ENCODE results near the gene GMEB1.

Gene GMEB1

DNA sequence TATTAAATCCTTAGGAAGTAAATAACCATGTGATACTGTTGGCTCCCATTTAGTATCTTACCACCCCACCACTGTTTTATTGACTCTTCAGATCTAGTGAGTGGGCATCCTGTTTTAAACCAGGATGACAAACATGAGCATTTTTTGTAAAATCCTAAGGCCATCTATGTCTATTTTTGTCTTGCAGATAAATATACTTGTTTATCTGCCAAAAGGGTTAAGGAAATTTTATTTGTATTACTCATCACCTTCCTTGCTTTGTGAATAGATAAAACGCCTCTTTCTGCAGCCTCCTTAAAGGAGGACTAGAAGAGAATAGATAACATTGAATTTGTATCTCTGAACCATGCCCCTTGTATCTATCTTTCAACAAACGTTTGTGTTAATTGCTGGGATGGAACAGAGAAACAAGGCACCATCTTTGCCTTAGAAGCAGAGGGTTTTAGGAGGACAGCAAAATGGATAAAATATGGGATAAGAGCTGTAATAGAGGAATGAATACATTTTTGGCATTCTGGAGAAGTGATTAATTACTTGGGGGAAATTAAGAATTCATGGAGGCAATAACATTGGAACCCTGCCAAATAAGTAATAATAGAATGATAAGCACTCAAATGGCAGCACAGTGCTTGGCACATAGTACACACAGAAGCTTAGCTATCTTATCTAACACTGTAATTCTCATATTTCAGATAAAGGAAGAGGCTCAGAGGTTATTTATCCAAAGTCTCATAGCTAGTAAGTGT is 82.9 kb downstream of the GMEB1 start:
- DNase-seq = no peak

DNA sequence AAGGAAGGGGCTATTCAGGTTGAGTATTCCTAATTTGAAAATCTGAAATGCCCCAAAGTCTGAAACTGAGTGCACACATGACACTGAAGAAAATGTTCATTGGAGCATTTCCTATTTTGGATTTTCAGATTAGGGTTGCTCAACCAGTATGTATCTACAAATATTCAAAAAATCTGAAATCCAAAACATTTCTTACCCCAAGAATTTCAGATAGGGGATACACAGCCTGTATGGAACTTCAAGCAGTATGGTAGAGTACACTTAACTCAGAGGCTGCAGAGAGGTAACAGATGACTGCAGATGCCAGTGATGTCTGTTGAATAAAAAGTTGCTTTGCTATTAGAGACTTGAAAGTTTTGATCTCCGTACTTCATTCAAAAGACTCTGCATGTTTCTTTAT is 87.1 kb downstream of the GMEB1 start:
- DNase-seq = no peak

DNA sequence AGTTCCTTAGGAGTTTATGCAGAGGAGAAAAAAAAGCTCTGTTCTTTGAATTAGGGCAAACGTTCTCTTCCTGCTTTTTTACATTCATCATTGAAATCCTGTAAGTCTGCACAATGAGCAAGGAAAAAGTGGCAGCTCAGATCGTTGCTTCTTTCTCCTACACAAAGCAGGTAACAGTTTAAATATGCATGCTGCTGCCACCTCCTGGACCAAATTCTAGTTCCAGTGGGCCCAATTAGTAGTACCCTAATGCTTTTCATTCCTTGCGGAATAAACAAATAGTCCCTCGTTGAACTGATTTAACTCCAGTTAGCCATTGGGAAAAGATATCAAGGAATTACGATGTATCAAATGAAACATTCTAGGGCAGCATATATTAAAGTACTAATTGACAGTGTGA is 88.3 kb downstream of the GMEB1 start:
- peak; percentile 31 for DNase-seq

DNA sequence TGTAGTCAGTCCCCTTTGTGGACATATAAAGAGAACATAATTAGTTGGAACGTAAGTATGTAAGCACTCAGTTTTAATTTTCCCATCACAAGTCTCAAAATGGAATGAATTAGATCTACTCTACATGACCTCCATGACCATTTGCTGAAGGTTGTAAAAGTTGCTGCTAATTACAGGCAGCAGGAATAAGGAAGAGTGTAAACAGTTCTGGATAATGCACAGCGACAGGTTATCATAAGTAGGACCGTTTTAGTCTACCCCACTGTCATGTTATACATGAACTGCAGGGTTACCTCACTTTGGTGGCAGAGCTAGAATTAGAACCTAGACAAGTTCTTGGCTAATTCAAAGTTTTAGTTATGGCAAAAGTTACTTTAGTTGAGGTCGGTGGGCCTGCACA is 89.8 kb downstream of the GMEB1 start:
- no peak for DNase-seq

DNA sequence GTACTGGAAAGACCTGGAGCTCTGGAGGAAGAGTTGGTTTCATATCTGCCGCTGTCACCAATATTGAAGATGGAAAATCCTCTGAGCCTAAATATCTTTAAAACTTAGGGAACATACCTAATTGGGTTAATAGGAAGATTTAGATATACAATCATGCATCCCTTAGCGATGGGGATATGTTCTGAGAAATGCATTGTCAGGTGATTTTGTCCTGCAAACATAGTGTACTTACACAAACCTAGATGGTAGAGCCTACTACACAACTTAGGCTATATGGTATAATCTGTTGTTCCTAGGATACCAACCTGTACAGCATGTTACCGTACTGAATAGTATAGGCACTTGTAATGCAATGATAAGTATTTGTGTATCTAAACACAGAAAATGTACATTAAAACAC is 90.7 kb downstream of the GMEB1 start:
- DNase-seq = no peak

DNA sequence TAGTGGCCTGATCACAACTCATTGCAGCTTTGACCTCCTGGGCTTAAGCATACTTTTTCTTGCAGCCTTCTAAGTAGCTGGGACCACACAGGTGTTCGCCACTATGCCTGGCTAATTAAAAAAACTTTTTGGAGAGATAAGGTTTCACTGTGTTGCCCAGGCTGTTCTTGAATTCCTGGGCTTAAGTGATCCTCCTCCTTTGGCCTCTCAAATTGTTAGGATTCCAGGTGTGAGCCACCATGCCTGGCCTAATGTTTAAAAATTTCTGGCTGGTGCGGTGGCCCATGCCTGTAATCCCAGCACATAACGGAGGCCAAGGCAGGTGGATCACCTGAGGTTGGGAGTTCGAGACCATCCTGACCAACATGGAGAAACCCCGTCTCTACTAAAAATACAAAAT is 92.6 kb downstream of the GMEB1 start:
- no peak for DNase-seq

DNA sequence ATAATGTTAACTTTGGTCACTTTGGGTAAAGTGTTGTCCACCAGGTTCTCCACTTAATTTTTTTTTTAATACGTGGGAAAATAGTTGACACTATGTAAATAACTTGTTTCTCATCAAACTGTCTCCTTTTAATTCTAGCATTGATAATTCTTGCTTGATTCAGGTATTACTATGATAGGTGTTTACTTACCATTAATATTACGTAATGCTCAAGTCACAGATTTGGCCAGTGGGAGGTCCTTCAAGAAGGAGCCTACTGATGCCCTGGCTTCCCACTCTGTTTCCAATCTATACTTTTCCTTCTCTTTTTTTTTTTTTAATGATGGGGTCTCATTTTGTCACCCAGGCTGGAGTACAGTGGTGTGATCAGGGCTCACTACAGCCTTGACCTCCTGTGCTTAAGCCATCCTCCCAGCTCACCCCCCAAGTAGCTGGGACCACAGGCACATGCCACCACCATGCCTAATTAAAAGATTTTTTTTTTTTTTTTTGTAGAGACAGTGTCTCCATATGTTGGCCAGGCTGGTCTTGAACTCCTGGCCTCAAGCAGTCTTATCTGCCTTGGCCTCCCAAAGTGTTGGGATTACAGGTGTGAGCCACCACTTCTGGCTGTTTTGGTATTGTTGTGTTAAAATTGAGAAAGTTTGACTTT is 98.1 kb downstream of the GMEB1 start:
- DNase-seq = no peak

All from CD4-positive, alpha-beta T cell treated with Interleukin-21 for 1 hour (primary cell).